Mononuclear cell (primary cell): ENCODE measurements around the gene FBXW8. TPM values are rescaled to one million over a fixed set of nuclear protein-coding genes. Genes with fewer than 3 reads are reported as not detected.

ENCODE experiments used
- H3K27me3 ChIP-seq: 2 replicates; pipeline ENCODE4 v1.6.0; 2011; ENCODE audit warnings: low read length, control low read depth; ENCODE audit not compliant: insufficient read depth
- H3K4me1 ChIP-seq: 2 replicates; pipeline ENCODE4 v1.5.1; 2011; ENCODE audit warnings: mild to moderate bottlenecking, low read length, control low read depth; ENCODE audit not compliant: insufficient read depth
- H3K4me3 ChIP-seq: 2 replicates; pipeline ENCODE4 v1.5.1; 2011; ENCODE audit warnings: mild to moderate bottlenecking, low read length, moderate library complexity
- H3K9me3 ChIP-seq: 2 replicates; pipeline ENCODE4 v1.5.1; 2011; ENCODE audit warnings: low read depth, mild to moderate bottlenecking, control low read depth, low read length
- total RNA-seq: library from RNA; depleted of rRNA; stranded (reverse); fragments of >200 nt; gene quantifications from one replicate; pipeline ENCODE4 v1.2.3, GENCODE V29; 2012

The FBXW8 gene
- total RNA-seq, 1 donor: 5.2 TPM

DNA sequence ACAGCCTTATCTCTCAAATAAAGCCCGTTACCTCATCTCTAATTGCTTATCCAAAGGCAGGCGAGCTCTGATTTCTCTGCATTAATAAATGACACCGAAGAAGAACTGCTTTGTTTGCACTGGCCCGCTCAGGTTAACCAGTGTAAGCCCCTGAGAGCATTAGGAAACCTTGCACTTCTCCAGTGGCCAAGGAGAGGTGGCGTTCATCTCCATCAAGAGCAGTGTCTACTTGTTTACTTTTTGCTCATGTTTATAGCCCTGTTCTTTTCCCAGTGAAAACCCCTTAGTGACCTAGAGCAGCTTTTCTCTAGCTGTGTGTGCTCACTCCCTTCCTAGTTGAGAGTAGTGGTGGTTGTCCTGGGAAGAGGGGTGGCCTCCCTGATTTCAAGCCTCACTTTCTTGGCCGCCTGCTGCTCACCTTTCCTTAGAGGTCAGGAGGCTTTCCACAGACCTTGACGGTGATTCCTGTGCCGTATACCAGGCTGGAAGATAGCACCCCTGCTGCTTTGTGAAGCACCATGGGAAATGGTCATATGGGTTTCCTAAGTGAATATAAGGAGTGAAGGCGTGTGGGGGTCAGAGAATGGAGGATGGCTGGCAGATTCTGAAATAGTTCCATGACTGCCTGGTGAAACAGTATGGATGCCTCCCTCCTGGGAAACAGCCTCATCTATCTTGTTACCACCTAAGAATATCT is 16.6 kb downstream of the FBXW8 start:
- peaks cover 21% of the 10 kb centered on the region for H3K4me1 ChIP-seq
- no peaks in the 10 kb centered on the region for H3K9me3 ChIP-seq
- H3K4me3 ChIP-seq: no peak overlapping the region
- H3K27me3 ChIP-seq: no peaks in the 10 kb centered on the region

DNA sequence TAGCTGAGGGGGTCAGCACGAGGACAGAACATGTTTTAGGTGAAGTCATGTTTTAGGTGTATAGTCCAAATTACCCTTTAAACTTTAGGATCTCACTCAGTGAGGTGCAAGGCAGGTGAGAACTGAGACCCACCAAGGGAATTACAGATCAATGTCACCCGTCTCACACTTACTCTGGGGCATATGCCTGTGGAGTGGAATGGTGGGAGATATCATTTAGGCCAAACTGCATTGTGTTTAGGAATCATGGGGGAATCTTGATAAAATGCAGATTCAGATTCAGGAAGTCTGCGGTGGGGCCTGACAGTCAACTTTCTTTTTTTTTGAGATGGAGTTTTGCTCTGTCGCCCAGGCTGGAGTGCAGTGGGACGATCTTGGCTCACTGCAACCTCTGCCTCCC is 17.8 kb downstream of the FBXW8 start:
- H3K27me3 ChIP-seq: no peaks in the 10 kb centered on the region
- peaks cover 21% of the 10 kb centered on the region for H3K4me1 ChIP-seq
- no peak overlapping the region for H3K4me3 ChIP-seq
- H3K9me3 ChIP-seq: no peaks in the 10 kb centered on the region

DNA sequence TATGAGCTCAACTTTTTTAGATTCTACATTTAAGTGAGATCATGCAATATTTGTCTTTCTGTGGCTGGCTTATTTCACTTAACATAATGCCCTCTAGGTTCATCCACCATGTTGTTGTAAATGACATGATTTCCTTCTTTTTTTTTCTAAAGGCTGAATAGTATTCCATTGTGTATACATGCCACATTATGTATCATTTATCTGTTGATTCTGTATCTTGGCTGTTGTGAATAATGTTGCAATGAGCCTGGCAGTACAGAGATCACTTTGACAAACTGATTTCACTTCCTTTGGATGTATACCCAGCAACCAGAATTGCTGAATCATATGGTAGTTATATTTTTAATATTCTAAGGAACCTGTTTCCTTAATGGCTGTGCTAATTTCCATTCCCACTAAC is 19.1 kb downstream of the FBXW8 start:
- Histone ChIP-seq H3K4me1 (peaks cover 14% of the 10 kb centered on the region), H3K4me3 (no peak overlapping the region), H3K9me3 (no peaks in the 10 kb centered on the region), H3K27me3 (no peaks in the 10 kb centered on the region)

DNA sequence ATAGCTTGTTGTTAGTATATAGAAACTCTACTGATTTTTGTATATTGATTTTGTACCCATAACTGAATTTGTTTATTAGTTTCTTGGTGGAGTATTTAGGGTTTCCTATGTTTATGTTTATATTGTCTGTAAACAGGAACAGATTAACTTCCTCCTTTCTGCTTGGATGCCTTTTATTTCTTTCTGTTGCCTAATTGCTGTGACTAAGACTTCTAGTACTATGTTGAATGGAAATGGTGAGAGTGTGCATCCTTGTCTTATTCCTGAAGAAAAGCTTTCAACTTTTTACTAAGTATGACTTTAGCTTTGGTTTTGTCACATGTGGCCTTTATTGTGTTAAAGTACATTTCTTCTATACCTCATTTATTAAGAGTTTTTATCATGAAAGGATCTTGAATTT is 20.9 kb downstream of the FBXW8 start:
- Histone ChIP-seq H3K4me3 (no peak overlapping the region), H3K27me3 (no peaks in the 10 kb centered on the region), H3K4me1 (no peaks in the 10 kb centered on the region), H3K9me3 (no peaks in the 10 kb centered on the region)

DNA sequence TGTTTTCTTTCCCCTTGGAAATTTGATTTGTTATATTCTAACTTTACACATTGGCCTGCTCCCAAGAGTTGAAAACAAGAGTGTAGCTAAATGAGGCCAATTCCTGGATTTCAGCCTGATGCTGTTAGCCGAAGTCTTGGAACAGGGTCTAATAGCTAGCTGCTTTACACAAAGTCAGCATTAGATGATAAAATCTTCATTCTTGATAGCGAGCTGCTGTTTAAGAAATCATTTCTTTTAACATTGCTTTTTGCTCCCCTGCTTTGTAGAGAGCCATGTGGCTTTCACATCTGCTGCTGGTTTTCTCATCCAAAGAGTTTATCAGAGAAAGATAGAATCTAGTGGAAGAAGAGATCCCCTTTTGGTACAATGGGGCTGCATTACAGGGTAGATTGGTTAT is 22.3 kb downstream of the FBXW8 start:
- Histone ChIP-seq H3K4me3 (no peak overlapping the region), H3K27me3 (no peaks in the 10 kb centered on the region), H3K9me3 (no peaks in the 10 kb centered on the region), H3K4me1 (no peaks in the 10 kb centered on the region)

DNA sequence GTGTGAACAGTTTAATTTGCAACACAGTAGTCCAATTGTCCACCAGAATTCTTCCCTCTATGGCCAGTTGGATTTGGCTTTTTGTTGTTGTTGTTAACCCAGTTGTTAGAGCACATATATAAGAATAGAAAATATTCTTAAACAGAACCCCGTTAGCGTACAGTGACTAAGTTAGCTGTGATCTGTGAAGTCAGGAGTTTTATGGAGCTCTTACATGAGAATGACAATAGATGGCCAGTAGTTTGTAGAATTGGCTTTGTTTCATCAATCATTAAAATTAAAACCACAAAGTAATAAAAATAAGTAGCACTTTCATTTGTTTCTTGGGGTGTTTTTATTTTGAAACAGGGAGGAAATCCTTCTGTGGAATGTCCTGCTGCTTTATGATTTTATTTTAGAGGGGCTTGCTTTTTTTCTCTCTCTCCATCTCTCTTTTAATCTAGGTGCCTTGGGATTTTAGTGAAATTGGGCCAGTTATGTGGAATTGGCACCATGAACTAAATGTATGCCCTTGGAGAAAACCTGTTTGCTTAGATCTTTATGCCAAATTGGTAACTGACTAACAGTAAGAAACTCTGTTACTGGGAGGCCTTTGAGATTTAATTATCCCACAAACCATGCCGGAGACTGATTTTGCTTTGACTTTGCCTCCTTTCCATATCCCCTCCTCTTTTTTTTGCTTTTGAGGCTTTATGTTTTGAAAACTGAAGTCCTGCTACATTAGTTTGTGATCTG is 22.9 kb downstream of the FBXW8 start:
- Histone ChIP-seq H3K4me1 (no peaks in the 10 kb centered on the region), H3K4me3 (no peak overlapping the region), H3K9me3 (no peaks in the 10 kb centered on the region), H3K27me3 (no peaks in the 10 kb centered on the region)

DNA sequence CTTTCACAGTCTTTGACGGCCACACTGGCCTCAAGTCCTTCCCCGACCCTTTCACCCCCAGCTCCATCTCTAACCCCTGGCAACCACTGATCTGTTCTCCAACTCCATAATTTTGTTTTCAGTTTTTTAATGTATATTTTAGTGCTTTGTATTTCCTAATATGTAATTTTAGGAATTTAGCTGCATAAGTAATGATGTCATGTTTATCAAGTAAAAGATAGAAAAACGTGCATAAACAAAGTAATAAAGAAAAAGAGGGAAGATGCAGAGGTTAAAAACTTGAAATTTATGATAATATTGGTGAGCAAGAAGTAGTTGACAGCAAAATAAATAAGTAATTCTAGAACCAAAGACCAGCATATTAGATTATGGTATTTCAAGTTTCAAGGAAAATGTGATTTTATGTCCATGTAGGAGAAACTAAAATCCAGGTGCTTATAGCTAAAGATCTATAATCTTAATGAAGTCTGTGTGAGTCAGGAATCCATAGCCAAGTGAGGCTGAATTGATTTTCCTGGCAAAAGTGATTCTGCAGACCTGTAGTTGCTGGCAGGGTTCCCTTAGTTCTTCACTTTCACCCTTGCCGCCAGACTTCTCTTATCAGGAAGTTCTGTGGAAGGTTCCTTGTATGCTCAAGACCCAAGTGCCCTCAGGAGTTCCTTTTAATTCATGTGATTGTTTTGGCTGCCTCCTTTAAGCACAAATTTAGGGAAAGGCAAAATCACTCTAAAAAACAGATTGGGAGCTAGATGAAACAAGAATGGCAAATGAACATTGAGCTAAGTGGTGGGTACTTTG is 24.4 kb downstream of the FBXW8 start:
- Histone ChIP-seq H3K9me3 (no peaks in the 10 kb centered on the region), H3K4me1 (no peaks in the 10 kb centered on the region)

DNA sequence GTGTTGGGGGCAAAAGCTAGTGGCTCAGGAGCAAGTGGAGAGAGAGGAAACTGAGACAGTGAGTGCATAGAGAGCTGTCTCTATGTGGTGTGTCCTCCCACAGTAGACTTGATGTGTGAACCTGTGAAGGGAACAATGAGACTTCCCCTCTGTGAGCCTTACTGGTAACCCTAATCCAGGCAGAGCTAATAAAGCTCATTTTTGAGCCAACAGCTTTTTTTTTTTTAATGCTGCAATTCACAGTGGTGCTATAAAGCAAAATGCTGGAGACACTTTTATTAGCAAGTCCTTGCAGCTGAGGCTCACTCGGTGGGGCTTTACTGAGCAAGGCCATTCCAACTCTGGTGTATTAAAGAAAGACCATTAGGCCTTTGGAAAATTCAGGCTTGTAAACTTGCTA is 26.9 kb downstream of the FBXW8 start:
- H3K4me3 ChIP-seq: no peak overlapping the region
- H3K9me3 ChIP-seq: no peaks in the 10 kb centered on the region
- no peaks in the 10 kb centered on the region for H3K27me3 ChIP-seq
- H3K4me1 ChIP-seq: no peaks in the 10 kb centered on the region

More for the DNA sequence above, 24.4 kb downstream of the FBXW8 start:
- no peak overlapping the region for H3K4me3 ChIP-seq
- H3K27me3 ChIP-seq: no peaks in the 10 kb centered on the region

DNA sequence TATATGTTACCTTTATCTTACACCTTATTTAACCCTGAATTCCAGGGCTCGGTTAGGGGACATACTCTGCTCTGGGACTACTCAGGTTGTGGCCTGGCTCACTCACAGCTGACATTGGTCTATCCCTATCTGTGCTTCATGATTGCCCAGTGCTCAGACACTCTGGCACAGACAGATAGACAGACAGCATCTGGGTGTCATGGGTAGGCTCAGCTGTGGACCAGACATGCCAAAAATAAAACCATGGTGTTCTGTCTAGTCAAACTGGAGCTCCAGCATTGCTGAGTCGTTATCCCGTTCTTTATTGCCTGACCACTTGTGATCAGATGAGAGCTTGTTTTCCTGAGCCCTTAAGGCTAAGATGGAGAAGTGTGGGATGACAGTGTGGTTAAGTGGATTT is 29.0 kb downstream of the FBXW8 start:
- Histone ChIP-seq H3K9me3 (no peaks in the 10 kb centered on the region), H3K4me3 (no peak overlapping the region), H3K4me1 (no peaks in the 10 kb centered on the region), H3K27me3 (no peaks in the 10 kb centered on the region)

DNA sequence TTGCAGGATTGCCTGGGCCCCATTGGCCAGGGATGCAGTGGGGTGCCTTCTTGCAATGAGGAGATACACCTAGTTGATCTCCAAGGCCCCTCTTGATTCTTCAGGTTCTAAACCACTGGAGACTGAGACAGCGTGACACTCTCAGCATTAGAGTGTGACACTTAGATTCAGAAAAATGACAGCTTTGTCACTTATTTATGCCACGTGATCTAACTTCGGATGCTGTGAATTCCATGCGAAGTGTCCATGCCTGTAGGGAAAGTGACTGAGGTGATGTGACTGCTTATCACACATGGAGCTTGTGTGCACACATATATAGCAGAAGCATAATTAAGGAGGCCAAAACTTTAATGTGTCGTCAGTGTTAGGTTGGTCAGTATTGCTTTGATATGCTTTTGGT is 30.4 kb downstream of the FBXW8 start:
- H3K27me3 ChIP-seq: no peaks in the 10 kb centered on the region
- H3K9me3 ChIP-seq: no peaks in the 10 kb centered on the region
- H3K4me3 ChIP-seq: no peak overlapping the region
- H3K4me1 ChIP-seq: no peaks in the 10 kb centered on the region

DNA sequence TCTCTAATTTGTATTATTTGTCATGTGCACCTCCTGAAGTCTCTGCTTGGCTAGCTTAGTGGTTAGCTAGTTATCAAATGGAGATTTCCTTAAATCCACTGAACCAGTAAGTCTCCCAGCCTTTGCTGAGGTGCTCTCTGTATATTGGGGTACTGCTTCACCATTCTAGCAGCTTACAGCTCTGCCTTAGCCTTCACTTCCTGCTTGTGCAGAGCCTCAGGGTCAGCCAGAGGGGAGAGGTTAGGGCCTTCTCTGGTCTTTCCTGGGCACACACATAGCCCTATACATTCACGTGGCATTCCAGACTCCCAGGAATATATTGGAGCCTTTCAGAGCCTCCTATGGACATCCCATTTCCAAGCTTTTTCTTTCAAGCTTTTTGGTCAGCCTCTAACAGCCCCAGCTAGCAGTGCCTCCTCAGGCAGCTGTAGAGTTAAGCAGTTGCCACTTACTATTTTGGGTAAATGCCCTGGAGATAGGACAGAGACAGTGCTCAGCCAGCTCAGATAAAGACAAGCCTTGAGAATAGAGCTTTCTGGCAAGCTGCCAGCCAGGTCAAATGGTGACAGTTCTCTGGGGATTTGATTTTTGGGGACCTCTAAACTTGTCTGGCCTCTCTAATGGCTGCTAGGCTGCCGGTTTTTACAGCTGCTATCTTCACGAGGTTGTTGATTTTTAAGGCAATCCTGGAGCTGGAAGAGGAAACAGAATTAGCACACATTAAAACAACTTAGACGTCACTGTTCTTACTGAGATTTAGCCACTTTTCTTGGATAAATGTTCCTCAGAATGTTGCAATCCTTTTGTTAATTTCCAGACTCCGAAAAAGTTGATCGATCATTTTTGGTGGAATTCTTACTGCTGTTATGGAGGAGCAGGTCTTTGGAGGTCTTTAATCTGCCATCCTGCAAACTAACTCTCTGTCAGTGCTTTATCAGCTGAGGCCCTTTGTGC is 32.9 kb downstream of the FBXW8 start:
- H3K27me3 ChIP-seq: no peaks in the 10 kb centered on the region
- no peak overlapping the region for H3K4me3 ChIP-seq
- H3K4me1 ChIP-seq: no peaks in the 10 kb centered on the region

DNA sequence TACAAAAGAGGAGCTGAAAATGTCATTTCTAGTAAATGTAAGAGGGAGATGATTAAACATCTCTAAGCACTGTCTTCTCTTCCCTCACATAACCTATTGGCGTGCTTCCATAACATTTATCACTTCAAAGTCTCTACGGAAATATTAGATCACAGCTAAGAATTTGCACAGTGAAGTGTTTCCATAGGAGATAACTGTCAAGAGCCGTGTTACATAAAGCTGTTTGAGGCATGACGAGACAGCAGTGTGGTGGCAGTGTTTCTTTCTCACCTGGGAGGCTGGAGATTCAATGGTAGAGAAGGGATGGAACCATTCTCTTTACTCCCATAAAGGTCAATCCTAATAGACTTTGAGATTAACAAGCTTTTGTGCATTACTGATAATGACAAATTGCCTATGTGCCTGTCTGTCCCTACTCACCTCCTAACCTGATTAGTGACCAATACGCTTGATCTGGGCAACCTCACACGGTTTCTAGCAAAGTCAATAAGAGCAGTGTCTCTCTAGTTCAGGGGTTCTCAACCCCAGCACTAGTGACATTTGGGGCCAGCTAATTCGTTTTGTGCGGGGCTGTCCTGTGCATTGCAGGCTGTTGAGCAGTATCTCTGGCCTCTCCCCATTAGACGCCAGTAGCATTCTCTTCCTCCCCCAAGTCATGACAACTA is 35.3 kb downstream of the FBXW8 start:
- H3K9me3 ChIP-seq: no peaks in the 10 kb centered on the region
- H3K4me1 ChIP-seq: no peaks in the 10 kb centered on the region
- no peak overlapping the region for H3K4me3 ChIP-seq
- no peaks in the 10 kb centered on the region for H3K27me3 ChIP-seq

More for the DNA sequence above, 32.9 kb downstream of the FBXW8 start:
- no peaks in the 10 kb centered on the region for H3K9me3 ChIP-seq

DNA sequence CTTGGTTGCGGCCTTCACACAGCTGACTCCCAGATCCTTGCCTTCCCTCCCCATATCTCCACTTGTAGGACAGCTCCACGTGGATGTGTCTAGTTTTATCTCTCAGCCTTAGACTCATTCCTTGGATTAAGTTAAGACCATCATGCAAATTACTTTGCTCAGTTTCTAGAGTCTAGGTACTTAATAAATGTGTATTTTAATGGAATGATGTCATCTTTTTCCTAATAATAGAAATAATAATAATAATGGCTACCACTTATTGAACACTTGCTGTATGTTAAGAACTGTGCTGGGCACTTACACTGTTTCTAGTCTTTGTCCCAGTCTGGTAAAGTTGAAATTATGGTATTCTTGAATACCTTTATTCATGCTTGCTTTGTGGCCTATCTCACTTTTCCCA is 37.5 kb downstream of the FBXW8 start:
- Histone ChIP-seq H3K4me3 (no peak overlapping the region), H3K27me3 (no peaks in the 10 kb centered on the region), H3K9me3 (no peaks in the 10 kb centered on the region), H3K4me1 (no peaks in the 10 kb centered on the region)
